ENCODE results near the gene WAC. TPM values are rescaled to one million over a fixed set of nuclear protein-coding genes. Genes with fewer than 3 reads are reported as not detected.

Gene WAC
- total and polyA plus RNA-seq, 7 donors: 39.1 to 180 (median 132) TPM

DNA sequence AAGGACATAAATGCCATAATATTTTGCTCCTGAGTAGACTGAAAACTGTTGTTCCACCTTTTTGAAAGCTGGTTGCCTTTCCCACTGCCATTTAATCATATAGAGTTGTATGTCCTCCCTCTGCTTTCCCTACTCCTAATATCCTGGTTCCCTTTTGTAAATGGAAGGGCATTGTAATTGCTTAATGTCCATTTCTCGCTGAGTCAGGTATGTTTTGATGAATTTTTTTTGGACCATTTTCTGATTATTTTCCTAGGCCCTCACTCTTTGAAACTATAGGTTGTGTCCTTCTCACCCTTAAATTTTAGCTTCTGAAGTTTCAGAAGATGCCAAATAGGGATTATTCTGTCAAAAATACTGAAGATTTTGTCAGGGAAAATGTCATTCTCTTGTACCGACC, 45.5 kb downstream of the WAC start:
- Histone ChIP-seq H3K4me1 (peaks cover 0 to 89% (median 55%) of the 10 kb centered on the region in 4 donors), H3K9me3 (no peaks in the 10 kb centered on the region), H3K4me3 (no peak overlapping the region), H3K36me3 (peaks cover 0 to 6% (median 2%) of the 10 kb centered on the region in 4 donors), H3K27ac (no peak overlapping the region), H3K27me3 (no peaks in the 10 kb centered on the region)
- intact Hi-C loops (cut with DNase I): no loop called here
- WGBS, 2 donors: 93 to 94% methylated on average over 2 of the region's 2 CpGs
- TF ChIP-seq, protein P1, sequence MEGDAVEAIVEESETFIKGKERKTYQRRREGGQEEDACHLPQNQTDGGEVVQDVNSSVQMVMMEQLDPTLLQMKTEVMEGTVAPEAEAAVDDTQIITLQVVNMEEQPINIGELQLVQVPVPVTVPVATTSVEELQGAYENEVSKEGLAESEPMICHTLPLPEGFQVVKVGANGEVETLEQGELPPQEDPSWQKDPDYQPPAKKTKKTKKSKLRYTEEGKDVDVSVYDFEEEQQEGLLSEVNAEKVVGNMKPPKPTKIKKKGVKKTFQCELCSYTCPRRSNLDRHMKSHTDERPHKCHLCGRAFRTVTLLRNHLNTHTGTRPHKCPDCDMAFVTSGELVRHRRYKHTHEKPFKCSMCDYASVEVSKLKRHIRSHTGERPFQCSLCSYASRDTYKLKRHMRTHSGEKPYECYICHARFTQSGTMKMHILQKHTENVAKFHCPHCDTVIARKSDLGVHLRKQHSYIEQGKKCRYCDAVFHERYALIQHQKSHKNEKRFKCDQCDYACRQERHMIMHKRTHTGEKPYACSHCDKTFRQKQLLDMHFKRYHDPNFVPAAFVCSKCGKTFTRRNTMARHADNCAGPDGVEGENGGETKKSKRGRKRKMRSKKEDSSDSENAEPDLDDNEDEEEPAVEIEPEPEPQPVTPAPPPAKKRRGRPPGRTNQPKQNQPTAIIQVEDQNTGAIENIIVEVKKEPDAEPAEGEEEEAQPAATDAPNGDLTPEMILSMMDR (IDR thresholded peaks at IDR 0.05): no peak
- TF ChIP-seq POLR2A (IDR thresholded peaks at IDR 0.05) (no peak), POLR2AphosphoS5 (IDR thresholded peaks at IDR 0.05) (no peak), EP300 (IDR thresholded peaks at IDR 0.05) (no peak)
- no peak for DNase-seq

- no peak overlapping the region for H3K27ac ChIP-seq
- 93 to 99% methylated on average over 1 of the region's 1 CpG for WGBS, 2 donors
- H3K27me3 ChIP-seq: no peaks in the 10 kb centered on the region
- peaks cover 0 to 24% (median 0%) of the 10 kb centered on the region in 4 donors for H3K36me3 ChIP-seq
- intact Hi-C loops (cut with DNase I): no loop called here
- H3K4me1 ChIP-seq: peaks cover 0 to 77% (median 36%) of the 10 kb centered on the region in 4 donors
- no peak for DNase-seq
- no peak for TF ChIP-seq EP300 (IDR thresholded peaks at IDR 0.05)
- TF ChIP-seq, protein P1 (IDR thresholded peaks at IDR 0.05): no peak
- no peak overlapping the region for H3K4me3 ChIP-seq
- H3K9me3 ChIP-seq: no peaks in the 10 kb centered on the region
Measured at GRCh38 chr10:28580825-28581224, 47.9 kb downstream of the WAC start.

GRCh38 chr10:28581916-28582315, 49.0 kb downstream of the WAC start:
- intact Hi-C loops (cut with DNase I): no loop called here

DNA sequence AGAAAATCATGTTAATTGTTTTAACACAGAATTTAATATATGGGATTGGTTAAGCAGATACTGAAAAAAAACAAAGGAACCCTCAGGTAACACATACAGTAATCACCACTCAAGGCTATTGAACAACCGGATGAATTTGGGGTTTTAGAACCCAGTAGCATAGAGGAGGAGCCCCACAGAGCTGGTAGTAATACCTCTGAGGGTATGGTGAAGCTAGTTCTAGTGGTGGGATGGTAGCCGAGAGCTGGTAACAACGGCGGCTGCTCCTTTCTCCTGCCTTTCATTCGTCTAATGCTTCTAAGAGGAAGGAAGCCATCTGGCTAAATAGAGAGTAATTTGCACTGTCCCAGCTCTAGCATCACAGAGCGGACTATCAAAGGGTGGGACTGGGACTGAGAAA, 52.2 kb downstream of the WAC start:
- DNase-seq: no peak
- H3K4me3 ChIP-seq: no peak overlapping the region
- peaks cover 0 to 69% (median 32%) of the 10 kb centered on the region in 4 donors for H3K4me1 ChIP-seq
- no peaks in the 10 kb centered on the region for H3K27me3 ChIP-seq
- peaks cover 0 to 36% (median 1%) of the 10 kb centered on the region in 4 donors for H3K36me3 ChIP-seq
- intact Hi-C loops (cut with DNase I): loop anchor here (5.0 kb wide), 2 partner anchors 53 to 153 kb away; partner anchors contain the start of gene WAC
- WGBS, 2 donors: 74 to 77% methylated on average over 6 of the region's 6 CpGs
- no peak for TF ChIP-seq POLR2A (IDR thresholded peaks at IDR 0.05)
- TF ChIP-seq, protein P1 (IDR thresholded peaks at IDR 0.05): no peak
- no peak for TF ChIP-seq POLR2AphosphoS5 (IDR thresholded peaks at IDR 0.05)
- TF ChIP-seq EP300 (IDR thresholded peaks at IDR 0.05): no peak
- H3K27ac ChIP-seq: no peak overlapping the region
- no peaks in the 10 kb centered on the region for H3K9me3 ChIP-seq

More at GRCh38 chr10:28581916-28582315, 49.0 kb downstream of the WAC start:
- TF ChIP-seq EP300 (IDR thresholded peaks at IDR 0.05) (no peak), POLR2AphosphoS5 (IDR thresholded peaks at IDR 0.05) (no peak), POLR2A (IDR thresholded peaks at IDR 0.05) (no peak)
- TF ChIP-seq, protein P1 (IDR thresholded peaks at IDR 0.05): no peak
- Histone ChIP-seq H3K4me1 (peaks cover 0 to 76% (median 32%) of the 10 kb centered on the region in 4 donors), H3K9me3 (no peaks in the 10 kb centered on the region), H3K36me3 (peaks cover 0 to 30% (median 0%) of the 10 kb centered on the region in 4 donors), H3K27ac (no peak overlapping the region), H3K27me3 (no peaks in the 10 kb centered on the region), H3K4me3 (no peak overlapping the region)
- WGBS, 2 donors: 80 to 86% methylated on average over 2 of the region's 2 CpGs
- DNase-seq: no peak

- intact Hi-C loops (cut with DNase I): loop anchor here (5.0 kb wide), 2 partner anchors 54 to 154 kb away; partner anchors contain the start of gene WAC
- H3K4me1 ChIP-seq: peaks cover 0 to 60% (median 32%) of the 10 kb centered on the region in 4 donors
- DNase-seq: no peak
- no peak overlapping the region for H3K4me3 ChIP-seq
- H3K27me3 ChIP-seq: no peaks in the 10 kb centered on the region
- 88 to 93% methylated on average over 4 of the region's 4 CpGs for WGBS, 2 donors
- H3K27ac ChIP-seq: no peak overlapping the region
- peaks cover 0 to 45% (median 4%) of the 10 kb centered on the region in 4 donors for H3K36me3 ChIP-seq
- H3K9me3 ChIP-seq: no peaks in the 10 kb centered on the region
- TF ChIP-seq, protein P1 (IDR thresholded peaks at IDR 0.05): no peak
- no peak for TF ChIP-seq EP300 (IDR thresholded peaks at IDR 0.05)
- TF ChIP-seq POLR2A (IDR thresholded peaks at IDR 0.05): no peak
- TF ChIP-seq POLR2AphosphoS5 (IDR thresholded peaks at IDR 0.05): no peak
Measured at GRCh38 chr10:28586176-28586575, 53.3 kb downstream of the WAC start.
